Stimulated activated CD4-positive, alpha-beta T cell treated with anti-CD3 and anti-CD28 coated beads, Interleukin-15, amount 100 ng/mL, for 48 hours (primary cell): Measurements from ENCODE around the gene PTX4.

Experiments used
- DNase-seq, 2 donors: peaks; one replicate each; pipeline ENCODE4 v3.0.0-alpha.2; 2020; ENCODE audit warnings: low read depth in 2 of 2

The PTX4 gene

DNA sequence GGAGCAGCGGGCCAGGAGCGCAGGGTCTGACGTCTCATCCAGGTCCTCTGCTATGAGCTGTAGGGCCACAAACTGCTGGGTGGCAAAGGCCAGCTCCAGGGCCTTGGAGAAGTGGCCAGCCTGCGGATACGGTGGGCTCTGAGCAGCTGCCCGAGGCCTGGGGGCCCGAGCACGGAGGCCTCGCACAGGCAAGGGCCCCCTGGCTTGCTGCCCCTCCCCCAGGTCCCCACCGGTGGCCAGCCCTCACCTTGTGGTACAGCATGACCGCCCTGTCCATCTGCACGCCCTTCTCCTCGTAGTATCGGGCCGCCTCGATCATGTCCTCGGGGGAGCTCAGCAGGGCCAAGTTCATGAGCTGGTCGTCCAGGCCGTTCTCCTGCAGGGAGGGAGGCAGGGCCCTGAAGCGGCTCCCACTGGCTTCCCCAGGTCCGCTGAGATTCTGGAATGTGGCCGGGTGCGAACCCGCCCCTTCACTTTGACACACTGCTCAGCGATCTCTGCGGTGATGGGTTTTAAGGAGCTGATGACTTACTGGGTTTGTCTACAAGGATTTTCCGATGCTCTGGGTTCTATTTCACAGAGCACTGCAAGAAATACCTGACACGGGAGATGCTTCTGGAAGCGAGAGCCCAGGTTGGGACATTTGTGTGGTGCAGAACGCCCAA, 35.0 kb upstream of the PTX4 start:
- DNase-seq = no peak

DNA sequence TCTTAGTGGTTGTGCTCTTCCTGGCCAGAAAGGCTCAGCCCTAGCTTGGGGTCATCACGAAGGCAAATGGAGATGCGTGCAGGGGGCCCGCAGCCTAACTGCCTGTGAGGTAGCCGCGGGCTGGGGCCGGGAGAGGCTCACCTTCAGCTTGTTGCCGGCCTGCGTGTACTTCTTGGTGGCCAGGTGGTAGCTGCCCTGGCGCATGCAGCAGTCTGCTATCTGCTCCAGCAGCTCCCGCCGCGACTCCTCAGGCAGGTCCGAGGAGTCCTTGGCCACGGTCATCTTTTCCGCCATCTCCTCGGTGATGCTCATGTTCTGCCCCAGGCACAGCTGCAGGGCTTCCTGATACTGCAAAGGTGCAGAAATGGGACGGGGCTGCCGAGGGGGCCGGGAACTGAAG, 31.7 kb upstream of the PTX4 start:
- no peak for DNase-seq

DNA sequence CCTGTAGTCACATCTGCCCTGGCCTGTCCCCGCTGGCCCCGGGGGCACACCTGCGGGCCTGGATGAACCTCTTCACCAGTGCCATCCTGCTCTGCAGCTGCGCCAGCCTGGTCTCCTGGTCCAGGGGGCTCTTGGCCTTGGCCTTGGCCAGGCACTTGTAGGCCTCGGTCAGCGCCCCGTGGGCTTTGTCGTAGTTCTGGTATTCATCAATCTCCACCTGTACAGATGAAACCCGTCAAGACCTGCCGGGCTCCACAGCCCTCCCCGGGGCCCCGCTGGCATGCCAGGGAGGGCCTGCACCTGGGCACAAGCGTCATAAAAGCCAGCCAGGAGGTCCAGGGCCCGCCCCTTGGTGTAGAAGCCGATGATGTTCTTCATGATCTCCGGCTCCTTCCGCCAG, 31.1 kb upstream of the PTX4 start:
- DNase-seq = no peak

- DNase-seq = no peak
These were observed 29.9 kb upstream of the PTX4 start for GRCh38 chr16:1518626-1519135.

DNA sequence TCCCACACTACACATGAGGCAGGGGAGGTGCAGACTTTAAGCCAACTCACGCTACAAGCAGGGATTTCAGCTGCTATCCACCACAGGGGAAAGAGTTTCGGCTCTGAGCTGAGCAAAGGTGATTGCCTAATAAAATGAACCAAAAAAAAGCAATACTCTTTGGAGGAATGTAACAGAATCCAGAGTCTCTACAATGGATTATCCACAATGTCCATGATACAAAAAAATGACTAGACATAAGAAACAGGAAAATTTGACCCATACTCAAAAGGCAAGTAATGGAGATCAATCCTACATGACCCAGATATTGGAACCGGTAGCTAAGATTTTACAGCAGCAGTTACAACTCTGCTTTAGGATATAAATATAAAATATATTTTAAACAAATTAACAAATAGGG, 25.8 kb upstream of the PTX4 start:
- DNase-seq = no peak

GRCh38 chr16:1512774-1513173, 24.0 kb upstream of the PTX4 start:
- no peak for DNase-seq

- DNase-seq = no peak
These were observed 23.2 kb upstream of the PTX4 start for GRCh38 chr16:1511662-1512569.

- DNase-seq = no peak
These were observed 22.2 kb upstream of the PTX4 start for GRCh38 chr16:1510941-1511351.

DNA sequence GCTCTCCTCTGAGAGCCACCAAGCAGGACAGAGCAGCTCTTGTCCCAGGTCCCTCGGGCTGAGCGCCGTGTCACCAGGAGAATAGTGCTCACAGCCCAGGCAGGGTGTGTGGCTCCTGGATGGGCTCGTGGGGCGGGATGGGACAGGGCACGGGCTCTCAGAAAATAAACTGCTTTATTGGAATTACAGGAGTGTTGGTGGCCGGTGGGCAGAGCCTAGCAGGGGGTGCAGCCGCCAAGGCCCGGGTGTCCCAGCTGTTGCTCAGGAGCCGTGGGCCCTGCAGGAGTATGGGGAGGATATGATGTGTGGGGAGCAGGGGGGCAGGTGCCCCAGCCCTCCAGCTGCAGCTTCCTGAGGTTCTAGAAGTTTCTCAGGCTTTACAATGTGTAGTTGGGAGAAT, 21.5 kb upstream of the PTX4 start:
- DNase-seq = no peak

DNA sequence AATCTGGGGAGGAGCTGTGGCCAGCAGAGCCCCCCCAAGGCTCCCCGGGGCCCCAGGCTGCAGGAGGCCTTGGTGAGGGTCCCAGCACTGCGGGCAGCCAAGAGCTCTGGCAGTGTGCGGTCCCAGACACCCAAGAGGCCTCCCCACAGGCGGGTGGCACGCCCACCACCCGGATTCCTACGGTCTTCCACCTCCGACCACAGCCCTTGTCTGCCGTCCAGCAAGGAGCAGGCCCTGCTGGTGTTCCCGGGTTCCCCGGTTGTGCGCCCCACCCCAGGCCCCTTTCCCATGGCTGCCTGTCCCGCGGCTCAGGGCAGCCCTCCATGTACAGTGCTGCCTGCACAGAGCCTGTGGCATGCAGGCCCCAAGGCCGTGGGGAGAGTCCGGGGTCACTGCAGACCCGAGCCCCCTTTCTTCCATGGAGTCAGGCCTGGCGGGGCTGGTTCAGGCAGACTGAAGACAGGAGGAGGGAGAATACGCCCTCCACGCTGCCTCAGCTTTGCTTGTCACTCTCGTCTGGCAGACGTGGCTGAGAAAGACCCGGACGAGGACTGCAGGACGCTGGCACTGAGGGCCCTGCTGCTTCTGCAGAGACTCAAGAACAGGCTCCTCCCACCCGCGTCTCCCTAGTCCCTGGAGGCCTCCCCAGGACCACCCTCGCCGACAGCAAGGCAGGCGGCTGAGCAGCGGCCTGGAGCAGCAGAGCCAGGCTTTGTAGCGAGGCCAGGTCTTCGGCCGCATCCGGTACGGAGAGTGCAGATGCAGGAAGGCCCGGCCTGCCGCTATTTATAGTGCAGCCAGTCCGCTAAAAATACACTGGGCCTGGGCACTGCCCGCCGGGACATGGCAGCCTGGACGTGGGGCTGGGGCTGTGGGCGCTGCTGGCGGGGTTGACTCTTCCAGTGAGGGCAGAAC, 20.8 kb upstream of the PTX4 start:
- no peak for DNase-seq

DNA sequence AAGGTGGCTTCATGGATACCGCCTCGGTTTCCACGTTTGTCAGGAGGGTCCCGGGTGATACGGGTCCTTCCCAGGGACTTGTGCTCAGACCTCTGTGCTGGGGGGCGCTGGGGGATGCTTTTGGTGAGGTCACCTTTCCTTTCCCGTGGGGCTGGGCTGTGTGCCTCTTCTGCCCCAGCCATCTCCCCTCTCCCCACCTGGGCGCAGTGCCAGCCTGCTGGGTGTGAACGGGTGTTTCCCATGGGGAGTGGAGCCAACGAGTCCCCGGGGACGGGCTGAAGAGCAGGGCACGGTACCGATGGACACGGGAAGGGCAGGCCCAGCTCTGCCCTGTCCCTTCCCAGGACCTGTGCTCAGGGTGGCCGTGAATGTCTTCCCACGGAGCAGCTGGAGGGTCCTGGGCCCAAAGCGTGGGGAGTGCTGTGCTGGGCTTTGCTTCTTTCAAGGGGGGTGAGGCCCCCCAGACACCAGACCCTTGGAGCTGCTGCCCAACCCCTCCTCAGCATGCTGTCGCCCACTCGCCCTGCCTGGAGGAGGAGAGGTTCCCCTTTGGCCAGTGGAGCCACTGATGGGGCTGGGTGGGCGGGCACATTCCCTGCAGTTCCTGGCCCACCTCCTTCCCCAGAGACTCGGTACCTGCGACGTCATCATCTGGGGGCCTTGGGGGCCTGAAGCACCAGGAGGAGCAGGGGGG, 19.9 kb upstream of the PTX4 start:
- no peak for DNase-seq

DNA sequence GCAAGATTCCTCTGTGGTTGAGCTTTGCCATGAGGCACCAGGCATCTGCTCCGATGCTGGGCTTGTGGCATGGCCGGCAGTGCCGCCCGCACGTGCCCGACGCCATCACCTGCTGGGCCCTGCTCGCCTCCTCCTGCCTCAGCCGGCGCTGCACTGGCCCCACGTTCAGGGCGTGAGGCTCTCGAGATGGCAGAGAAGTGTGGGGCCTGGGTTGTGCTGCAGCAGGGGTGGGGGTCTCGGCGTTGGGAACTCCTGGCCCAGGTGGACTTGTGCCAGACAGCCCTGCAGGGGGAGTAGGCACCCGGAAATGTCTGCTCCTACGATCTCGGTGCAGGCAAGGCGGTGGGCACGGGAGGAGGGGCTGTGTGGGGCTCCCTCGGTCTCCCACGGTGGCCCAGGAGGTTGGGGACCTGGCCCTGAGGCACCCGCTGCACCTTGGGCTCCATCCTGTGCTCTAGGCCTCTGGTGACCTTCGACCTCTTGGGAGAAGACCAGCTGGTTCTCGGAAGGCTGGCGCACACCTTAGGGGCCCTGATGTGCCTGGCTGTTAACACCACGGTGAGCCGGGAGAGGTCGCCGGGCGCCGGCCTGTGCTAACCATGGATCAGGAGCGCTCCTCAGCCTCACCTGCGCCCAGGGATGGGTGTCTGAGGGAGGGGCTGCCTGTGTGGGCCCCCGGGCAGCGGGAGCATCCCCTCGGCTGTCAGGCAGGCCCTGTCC, 17.9 kb upstream of the PTX4 start:
- no peak for DNase-seq

DNA sequence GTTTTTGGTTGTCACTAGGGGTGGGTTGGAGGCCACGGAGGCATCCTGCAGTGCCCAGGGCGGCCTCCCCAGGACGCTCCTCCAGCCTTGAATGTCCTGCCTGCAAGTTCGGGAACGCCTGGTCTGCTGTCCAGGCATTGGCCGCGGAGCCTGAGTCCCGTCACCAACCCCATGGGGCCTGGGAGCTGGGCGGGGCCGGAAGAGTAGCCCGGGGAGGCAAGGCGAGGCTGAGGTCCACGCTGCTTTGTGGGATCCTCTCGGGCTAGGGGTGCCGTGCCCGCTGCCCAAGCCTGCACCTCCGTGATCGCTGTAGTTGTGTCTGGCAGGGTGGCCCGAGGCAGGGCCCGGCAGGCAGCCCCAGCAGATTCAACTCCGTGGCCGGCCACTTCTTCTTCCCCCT, 17.2 kb upstream of the PTX4 start:
- DNase-seq = no peak

DNA sequence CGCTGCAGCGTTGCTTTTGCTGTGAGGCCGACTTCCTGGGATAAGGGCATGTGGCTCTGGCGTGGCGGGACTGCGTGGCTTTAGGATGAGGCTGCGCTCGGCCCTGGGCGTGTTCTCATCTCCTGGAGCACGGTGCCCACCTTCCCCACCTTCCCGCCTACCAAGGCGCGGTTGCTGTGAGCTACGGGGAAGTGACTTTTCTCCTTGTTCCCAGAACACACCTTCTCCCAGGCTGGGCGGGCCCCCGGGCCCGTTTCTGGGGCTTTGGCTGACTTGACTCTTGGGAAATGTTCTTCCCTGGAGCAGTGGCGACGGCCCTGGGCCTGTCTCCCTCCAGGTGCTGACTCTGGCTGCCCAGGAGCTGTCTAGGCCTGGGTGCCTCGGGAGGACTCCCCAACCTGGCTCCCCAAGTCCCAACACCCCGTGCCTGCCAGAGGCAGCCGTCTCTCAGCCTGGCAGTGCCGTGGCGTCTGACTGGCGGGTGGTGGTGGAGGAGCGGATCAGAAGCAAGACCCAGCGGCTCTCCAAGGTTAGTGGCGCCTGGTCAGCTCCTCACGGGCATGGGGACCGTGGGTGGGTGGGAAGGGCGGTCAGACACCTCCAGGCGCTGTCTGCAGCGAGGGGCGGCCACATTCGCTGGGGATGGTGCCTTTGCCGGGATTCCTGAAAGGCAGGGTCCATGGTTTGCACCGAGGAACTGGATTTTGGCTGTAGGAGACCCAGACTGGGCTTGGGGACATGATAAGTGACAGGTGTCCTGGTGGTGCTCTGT, 16.5 kb upstream of the PTX4 start:
- no peak for DNase-seq

GRCh38 chr16:1503110-1503955, 14.6 kb upstream of the PTX4 start:
- no peak for DNase-seq

DNA sequence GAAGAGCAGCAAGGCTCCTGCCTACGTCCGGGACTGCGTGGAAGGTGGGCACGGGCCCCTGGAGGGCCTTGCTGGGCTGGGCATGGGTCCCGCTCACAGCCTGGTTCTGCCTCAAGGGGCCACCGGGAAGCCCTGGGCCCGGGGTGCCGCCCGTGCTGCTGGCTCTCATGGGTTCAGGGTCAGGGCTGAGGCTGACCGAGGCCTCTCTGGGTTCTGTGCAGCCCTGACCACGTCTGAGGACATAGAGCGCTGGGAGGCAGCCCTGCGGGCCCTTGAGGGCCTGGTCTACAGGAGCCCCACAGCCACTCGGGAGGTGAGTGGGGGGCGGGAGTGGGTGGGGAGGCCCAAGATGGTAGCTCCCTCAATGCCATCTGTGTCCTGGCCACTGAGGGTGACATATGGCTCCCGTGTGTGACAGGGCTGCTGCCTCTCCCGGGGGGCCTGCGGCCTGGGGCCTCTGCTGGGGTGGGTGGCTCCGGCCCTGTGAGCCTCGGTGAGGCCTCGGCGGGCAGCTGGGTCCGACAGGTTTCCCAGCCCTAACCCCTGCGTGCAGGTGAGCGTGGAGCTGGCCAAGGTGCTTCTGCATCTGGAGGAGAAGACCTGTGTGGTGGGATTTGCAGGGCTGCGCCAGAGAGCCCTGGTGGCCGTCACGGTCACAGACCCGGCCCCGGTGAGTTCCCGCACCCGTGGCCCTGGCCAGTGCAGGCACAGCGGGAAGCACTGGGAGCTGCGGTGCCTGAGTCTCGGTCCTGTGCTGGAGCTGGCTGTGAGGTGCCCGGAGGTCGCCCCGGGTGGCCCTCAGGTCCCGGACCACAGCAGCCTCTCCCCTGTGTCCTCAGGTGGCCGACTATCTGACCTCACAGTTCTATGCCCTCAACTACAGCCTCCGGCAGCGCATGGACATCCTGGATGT, 13.6 kb upstream of the PTX4 start:
- no peak for DNase-seq

DNA sequence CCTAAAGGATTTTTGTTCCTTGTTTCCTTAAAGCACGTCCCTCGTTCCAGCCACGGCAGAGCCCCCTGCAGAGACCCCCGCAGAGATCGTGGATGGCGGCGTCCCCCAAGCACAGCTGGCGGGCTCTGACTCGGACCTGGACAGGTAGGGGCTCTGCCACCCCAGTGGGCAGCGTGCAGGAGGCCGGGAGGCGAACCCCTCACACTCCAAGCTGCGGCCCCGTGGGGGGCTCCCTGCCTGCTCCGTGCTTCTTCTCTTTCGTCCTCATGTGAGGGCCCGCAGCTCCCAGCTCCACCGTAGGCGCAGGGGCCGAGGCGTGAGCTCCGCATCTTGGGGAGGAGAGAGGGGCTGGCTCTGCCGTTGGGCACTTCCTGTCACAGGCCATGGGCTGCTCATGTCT, 12.9 kb upstream of the PTX4 start:
- no peak for DNase-seq
